ENCODE measurements around the gene MAMLD1. TPM values are rescaled to one million over a fixed set of nuclear protein-coding genes. Genes with fewer than 3 reads are reported as not detected.

Gene MAMLD1
- total RNA-seq, 1 donor from 2014 or later, result 0.94 TPM

GRCh38 chrX:150533863-150534262 lies 170.7 kb downstream of the MAMLD1 start:
- DNase-seq, result no peak

GRCh38 chrX:150536455-150537116 lies 173.5 kb downstream of the MAMLD1 start:
- DNase-seq, result no peak

- DNase-seq, result no peak
Observed at GRCh38 chrX:150537851-150538250, 174.7 kb downstream of the MAMLD1 start.

DNA sequence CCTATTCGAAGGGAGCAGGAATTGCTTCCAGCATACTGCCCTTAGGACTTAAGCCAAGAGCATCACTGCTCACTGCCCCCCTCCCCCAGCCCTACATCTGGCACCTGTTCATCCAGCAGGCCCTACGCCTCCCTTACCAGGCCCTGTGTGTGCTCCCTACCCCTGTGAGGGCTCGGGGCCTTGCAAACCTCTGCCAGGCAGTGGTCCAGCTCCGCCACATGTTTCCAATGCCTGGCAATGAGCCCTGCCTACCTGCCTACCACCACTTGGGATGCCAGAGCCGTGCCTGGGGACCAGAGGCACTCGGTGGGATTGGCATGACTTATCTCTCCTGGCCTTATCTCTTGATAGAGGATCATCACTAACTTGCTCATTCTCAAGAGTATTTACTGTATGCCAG lies 177.8 kb downstream of the MAMLD1 start:
- DNase-seq, result no peak

GRCh38 chrX:150542846-150543229 lies 179.7 kb downstream of the MAMLD1 start:
- DNase-seq, result no peak

DNA sequence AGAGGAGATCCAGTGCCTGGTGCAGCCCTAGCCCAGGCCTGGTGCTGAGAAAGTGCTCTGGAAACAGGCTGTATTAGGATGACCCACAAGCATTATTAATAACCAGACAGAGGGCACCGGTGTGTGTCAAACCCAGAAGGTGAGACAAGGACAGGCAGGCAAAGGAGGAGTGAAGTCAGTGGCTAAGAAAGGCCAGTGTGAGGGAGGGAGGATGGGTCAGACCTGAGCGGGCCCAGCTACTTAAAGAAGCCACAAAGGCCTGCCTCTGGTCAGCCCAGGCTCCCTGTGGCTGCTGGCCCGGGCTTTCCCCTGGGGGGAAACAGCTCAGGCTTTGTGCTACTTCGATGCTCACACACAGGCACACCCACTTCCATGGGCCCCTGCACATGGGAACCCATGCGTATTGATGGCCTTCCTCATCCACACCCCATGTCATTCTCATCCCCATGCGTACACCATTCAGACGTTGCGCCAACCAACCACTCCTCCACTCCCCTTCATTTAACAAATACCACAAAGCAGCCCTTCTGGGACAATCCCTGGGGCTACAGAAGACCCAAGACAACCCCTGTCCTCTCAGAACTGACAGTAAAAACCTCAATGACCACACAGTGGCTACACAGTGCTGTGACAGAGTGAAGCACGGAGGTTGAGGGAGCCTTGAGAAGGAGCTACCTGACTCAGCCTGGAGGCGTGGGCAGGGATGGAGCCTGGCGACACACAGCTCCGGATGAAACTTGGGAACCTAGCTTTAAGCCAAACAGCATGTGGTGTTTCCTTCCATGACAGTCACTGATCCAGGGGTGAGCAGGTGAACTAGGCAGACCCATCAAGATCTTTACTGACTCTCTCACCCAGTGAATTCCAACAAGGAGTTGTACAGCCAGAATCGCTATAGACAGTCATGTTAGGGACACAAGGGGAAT lies 180.4 kb downstream of the MAMLD1 start:
- no peak for DNase-seq

DNA sequence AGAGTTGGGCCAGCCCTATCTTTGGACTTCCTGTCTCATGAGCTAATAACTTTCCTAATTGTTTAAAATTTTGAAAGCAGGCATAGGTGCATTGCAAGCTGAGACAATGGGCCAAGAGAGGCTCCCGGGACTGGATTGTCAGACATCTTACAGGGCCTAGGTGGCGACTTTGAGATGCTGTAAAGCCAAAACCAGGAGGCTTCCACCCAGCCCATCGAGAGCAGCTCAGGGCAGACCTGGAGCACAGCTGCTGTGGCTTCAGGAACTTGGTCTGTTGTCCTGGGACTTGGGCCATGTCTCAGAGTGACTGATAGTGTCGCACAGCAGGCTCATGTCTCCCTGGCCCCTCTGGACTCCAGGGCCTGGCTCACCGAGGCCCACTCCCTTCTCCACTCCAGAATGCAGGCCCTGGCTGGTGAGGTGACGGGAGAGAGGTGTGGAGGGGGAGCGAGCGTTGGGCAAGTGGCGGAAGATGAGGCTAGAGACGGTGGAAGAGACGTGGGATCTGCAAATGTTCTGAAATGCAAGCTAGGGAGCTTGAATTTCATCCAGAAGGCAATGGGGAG lies 181.2 kb downstream of the MAMLD1 start:
- no peak for DNase-seq

- DNase-seq, result no peak
Observed at GRCh38 chrX:150544835-150545770, 182.0 kb downstream of the MAMLD1 start.

- no peak for DNase-seq
Observed at GRCh38 chrX:150546711-150547153, 183.6 kb downstream of the MAMLD1 start.

DNA sequence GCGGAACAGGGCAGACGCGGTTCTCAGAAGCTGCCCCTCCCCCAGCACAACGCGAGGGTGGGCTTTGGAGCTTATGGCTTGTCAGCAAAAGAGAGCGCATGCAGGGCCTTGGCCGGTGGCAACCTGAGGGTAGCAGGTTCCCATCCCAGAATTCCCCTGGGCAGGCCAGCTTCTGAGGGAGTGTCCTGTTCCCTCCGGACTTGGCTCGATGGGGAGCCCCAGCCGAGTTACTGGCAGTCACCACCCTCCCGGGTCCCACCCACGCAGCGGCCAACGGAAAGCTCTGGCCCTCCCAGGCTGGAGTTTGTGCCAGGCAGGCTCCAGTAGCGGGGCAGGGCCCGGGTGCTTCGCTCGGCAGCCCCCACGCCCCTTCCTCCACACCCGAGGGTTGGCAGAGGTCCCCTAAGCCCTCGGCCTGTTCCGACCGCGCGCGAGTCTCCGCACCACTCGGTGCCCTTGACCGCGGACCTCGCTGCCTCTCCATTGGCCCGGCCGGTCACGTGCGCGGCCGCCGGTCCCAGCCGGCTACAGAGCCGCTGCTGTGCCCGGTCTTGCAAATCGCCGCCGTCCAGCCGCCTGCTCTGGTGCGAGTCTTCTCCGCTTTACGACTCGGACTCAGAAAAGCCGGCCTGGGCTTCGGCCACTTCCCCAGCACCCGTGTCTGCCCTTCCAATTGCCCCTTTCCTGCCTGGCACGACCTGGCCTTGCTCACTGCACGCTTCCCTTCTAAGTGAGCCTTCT lies 184.4 kb downstream of the MAMLD1 start:
- DNase-seq, result peak; percentile 49

GRCh38 chrX:150548251-150548650 lies 185.1 kb downstream of the MAMLD1 start:
- no peak for DNase-seq

DNA sequence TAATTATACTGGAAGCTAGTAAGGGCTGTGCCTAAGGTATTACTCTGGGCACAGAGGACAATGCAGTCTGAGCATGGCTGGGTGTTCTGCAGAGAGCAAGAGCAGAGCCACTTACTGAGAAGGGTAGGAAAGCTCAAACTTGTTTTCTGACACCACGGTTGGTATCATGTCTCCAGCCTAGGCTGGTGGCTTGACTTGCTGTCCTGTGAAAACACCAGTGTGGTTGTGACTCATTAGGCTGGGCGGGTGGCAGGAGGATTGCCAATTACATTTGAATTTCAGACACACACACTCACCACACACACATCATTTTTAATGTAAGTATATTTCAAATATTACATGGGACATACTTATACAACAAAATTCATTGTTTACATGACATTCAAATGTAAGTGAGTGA lies 185.6 kb downstream of the MAMLD1 start:
- no peak for DNase-seq

DNA sequence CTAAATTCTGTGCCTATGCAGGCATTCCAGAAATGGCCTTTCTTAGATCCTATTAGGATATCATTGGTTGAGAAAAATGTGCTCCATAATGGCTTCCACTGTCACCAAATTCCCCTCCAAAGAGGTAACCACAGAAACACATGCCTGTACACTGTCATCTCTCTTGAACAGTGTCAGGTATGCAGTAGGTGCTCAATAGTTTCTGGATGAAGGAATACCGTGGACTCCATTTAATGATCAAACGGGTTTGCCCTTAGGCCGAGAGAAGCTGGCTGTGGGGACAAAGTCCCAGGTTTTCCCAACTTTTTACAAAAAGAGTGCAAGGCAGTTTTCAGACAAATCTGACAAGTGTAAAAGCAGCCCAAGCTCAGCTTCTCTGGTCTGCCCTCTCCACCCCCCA lies 188.8 kb downstream of the MAMLD1 start:
- no peak for DNase-seq

DNA sequence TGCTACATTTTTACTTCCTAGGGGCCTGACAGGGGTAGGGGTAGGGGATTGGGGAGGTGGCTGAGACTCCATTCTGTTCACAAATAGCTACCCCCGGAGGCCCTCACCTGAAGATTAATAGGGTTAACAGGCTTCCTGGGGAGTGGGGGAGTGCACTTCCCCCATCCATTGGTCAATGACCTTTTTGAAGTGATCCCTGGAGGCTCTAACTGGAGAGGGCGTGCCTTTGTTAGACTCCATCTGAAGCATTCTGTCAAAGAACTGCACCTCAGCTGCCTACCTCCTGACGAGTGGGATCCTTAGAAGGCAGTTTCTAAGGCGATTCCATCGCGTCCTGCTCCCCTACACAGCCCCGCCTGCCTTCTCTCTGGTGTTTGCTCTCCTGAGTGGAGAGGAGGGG lies 195.3 kb downstream of the MAMLD1 start:
- no peak for DNase-seq

Other genes with a start within 250 kb of the MAMLD1 start
- gene MTM1, start 205.3 kb downstream of the MAMLD1 start, total RNA-seq, result 17.3 TPM

Measured in occipital lobe (tissue), 2 donors.